ENCODE measurements around the gene RECQL5. TPM values are rescaled to one million over a fixed set of nuclear protein-coding genes. Genes with fewer than 3 reads are reported as not detected.

Gene RECQL5
- total and polyA plus RNA-seq, 2 of the 8 experiments (the other 6 are each of a cell fraction or from before 2014, with no cell fraction given): 15.1 to 41.1 TPM

- TF ChIP-seq YY1 (IDR thresholded peaks at IDR 0.05; ENCODE audit: low read depth, low read length) (0 out of 2 replicates have a peak, but pooled peaks have one; percentile 4), RAD21 (IDR thresholded peaks at IDR 0.05 in 1 of 2, conservative IDR thresholded peaks at IDR 0.05 in 1 of 2; ENCODE audit: low read depth in 2 of 2, low read length in 2 of 2) (peak; percentile 55 to 71), CREB1 (IDR thresholded peaks at IDR 0.05) (0 out of 2 replicates have a peak, but pooled peaks have one; percentile 45)
Observed at GRCh38 chr17:75601057-75601987, 65.6 kb downstream of the RECQL5 start (continued).

All from H1 (cell line).